Stimulated activated CD8-positive, alpha-beta memory T cell treated with anti-CD3 and anti-CD28 coated beads, Interleukin-4, amount 100 ng/mL, for 4 hours (primary cell): ENCODE data around the gene ZNF468.
"Not testable (repeated sequence)": the region's sequence is repeated elsewhere in the genome, so short reads cannot be mapped to it uniquely, and the experiment has no call there.

ENCODE experiments used
- DNase-seq, 2 donors: peaks; one replicate each; pipeline ENCODE4 v3.0.0-alpha.2; 2020; ENCODE audit warnings: low read depth in 2 of 2, low spot score in 1 of 2

The ZNF468 gene

DNA sequence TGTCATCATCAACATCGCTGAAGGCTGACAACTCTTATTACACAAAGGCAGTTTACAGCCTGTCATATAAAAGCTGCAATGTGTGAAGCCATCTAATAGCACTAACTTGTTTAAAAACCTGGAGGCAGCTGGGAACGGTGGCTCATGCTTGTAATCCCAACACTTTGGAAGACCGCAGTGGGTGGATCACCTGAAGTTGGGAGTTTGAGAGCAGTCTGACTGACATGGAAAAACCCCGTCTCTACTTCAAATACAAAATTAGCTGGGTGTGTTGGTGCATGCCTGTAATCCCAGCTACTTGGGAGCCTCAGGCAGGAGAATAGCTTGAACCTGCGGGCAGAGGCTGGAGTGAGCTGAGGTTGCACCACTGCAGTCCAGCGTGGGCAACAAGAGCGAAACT is 27.6 kb downstream of the ZNF468 start:
- DNase-seq, result not testable (repeated sequence)

DNA sequence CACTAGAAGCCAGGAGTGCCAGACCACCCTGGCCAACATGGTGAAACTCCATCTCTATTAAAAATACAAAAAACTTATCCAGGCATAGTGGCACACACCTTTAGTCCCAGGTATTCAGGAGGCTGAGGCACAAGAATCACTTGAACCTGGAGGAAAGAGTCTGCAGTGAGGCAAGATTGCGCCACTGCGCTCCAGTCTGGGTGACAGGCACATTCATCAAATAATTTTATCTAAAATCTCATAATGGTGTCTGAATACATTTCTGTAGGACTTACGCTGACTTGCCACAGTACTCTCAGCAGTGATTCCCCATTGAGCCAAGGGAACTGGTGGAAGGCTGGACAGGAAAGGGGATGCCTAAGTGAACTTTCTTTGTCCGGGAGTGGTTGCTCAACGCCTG is 31.7 kb downstream of the ZNF468 start:
- no peak for DNase-seq

DNA sequence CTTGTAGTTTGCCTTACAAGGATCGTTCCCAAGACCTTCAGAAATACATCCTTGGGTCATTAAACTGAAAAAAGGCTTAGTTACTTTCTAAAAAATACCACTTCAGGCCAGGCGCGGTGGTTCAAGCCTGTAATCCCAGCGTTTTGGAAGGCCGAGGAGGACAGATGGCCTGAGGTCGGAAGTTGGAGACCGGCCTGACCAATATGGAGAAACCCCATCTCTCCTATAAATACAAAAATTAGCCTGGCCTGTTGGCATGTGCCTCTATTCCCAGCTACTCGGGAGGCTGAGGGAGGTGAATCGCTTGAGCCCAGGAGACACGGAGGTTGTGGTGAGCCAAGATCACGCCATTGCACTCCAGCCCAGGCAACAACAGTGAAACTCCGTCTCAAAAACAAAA is 33.7 kb downstream of the ZNF468 start:
- DNase-seq, result no peak

DNA sequence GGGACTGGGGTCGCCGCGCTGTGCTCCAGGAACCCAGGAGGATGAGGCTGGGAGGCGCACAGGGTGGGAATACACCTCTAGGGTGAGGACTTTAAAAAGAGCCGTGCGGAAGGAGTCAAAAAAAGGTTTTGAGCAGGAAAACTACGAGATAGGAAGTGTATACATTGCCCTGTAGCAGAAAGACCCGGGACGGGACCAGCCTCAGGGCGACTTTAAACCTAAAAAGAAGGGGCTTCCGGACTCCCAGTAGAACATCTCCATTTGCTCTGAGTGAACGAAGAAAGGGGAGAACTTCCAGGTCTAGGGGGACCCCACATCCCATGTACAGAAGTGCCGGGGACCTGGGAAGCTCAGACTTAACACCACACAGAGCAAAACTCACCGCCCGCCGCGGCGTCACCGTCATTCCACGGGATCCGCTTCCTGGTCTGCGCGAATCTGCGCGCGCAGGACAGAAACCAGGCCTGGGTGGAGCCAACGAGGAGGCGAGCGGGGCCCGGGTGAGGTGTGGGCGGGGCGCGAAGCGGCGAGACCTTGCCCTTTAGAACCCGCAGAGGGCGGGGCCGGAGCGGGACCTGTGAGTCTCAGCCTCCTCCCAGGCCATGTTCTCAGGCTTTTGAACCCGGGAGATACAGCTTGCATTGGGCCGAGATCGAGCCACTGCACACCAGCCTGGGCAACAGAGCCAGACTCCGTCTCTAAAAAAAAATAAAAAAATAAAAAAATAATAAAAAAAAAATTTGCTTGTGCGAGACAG is 36.0 kb downstream of the ZNF468 start, which contains the start of gene ZNF28:
Gene ZNF28 (minus strand): TSS at position 430 of the 757 bp plus-strand sequence. CDS start 3,675 bp downstream, outside the sequence.
- peak; percentile 28 to 45 for DNase-seq

DNA sequence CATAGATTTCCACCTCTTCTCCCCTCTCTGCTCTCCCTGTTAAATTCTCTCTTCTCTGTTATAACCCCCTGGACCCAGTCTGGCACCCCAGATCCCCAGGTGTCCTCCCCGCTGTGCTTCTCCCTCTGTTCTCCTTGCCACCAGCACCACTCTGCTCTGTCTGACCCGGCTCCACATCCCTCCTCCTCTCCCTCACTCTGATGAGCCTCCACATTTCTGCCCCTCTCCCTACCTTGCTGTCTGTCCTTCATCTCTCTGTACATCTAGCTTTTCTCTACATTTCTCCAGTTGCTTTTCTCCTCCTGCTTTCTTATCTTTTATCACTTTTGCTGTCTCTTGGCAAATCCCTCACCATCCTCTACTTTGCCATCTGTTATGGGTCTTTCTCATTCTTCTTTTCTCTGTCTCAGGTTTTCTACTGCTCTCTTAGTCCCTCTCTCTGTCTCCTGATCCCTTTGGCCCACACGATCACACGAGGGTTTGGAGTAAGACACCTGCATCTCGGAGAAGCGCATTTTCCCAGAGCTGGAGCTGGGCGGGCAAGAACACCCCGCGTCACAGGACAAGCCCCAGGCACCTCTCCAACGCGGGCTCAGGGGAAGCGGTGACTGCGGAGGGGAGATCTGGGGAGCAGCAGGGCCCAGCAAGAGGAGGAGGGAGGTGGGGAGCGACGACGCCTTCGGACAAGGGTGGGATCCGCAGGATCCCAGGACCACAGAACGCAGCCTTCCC is 36.8 kb downstream of the ZNF468 start:
- not testable (repeated sequence) for DNase-seq

DNA sequence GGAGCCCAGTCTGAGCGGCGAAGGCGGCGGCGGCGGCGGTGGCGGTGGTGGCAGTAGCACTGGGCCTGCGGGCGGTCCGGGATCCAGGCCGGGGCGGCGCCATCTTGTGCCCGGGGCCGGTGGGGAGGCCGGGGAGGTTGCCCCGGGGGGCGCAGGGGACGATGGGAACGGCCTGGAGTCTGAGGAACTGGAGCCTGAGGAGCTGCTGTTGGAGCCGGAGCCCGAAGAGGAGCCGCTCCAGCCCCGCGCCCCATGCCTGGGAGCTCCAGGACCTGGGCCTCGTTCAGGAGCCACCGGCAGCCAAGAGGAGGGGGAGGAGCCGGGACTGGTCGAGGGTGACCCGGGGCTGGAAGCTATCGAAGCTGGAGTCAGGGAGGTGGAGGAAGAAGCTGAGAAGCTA is 47.6 kb downstream of the ZNF468 start:
- DNase-seq, result no peak

DNA sequence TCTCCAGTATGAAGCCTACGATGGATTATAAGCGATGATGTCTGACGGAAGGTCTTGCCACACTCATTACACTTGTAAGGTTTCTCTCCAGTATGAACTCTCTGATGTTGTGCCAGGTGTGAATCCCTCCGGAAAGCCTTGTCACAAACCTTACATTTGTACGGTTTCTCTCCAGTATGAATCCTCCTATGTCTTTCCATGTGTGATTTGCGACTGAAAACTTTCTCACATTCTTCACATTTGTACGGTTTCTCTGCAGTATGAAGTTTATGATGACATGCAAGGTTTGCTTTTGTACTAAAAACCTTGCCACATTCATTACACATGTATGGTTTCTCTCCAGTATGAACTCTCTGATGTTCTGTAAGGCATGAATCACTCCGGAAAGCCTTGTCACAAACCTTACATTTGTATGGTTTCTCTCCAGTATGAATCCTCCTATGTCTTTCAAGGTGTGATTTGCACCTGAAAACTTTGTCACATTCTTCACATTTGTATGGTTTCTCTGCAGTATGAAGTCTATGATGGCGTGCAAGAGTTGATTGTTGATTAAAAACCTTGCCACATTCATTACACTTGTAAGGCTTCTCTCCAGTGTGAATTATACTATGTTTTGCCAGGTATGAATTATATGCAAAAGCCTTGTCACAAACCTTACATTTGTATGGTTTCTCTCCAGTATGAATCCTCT is 57.3 kb downstream of the ZNF468 start:
- DNase-seq, result not testable (repeated sequence)

DNA sequence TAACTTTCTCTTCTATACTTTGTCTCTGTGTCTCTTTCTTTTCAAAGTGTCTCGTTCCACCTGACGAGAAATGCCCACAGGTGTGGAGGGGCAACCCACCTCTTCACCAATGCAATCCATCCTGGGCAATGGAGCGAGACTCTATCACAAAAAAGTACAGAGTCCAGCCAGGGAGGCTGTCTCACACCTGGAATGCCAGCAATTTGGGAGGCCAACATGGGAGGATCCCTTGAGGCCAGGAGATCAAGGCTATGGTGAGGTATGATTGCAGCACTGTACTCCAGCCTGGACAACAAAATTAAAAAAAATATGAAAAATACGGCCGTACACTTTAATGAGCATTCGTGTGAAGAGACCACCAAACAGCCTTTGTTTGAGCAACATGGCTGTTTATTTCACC is 68.0 kb downstream of the ZNF468 start:
- no peak for DNase-seq
